Activated gamma-delta T cell treated with anti-CD3 and anti-CD28 coated beads, Interleukin-2, amount 50 U/mL, for 16 hours (primary cell): Measurements from ENCODE around the gene NPIPA5.
"Not testable (repeated sequence)": the region's sequence is repeated elsewhere in the genome, so short reads cannot be mapped to it uniquely, and the experiment has no call there.

Source experiments
- DNase-seq: peaks from one replicate; pipeline ENCODE4 v3.0.0-alpha.2; 2020; ENCODE audit warnings: low read depth

The NPIPA5 gene

GRCh38 chr16:15378194-15378593 is at the start of gene NPIPA5:
Gene NPIPA5, minus strand, starts transcription at chr16:15378294. Its CDS starts 0 bp downstream, at chr16:15378294.
- DNase-seq: not testable (repeated sequence)

DNA sequence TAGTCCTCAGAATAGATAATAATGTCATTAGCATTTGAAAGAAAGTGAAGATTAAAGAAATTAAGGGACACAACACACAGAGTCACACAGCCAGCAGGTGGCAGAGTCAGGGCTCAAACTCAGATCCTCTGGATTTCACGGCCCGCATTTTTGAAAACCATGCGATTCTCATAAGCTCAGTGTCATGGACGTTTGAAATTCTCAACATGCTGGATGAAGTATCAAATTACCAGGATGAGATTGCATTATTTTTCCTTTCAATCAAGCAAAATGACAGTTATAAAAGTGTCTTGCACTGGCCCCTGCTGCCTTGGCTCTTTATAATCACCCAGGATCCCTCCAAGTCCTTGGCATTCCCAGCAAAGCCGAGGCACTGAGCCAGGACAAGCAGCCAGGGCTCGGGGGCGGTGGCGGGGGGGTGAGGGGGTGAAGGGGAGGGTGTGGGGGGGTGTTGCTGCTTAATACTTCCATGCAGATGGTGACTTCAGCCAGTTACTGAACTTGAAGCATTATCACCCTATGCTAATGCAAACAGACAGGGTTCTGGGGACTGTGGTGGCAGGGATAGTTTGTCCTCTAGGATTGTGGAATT is 49.6 kb upstream of the NPIPA5 start:
- DNase-seq: peak; percentile 34

DNA sequence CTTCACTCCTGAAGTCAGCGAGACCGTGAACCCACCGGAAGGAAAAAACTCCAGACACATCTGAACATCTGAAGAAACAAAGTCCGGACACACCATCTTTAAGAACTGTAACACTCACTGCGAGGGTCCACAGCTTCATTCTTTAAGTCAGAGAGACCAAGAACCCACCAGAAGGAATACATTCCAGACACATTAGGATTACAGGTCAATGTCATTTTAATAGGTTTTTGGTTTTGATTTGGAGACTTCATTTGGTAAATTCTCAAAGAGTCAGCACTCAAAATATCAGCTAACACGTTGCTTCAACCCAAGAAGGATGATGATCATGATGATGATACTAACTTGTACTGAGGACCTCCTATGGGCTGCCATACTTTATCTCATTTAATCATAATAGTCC is 48.7 kb upstream of the NPIPA5 start:
- no peak for DNase-seq

DNA sequence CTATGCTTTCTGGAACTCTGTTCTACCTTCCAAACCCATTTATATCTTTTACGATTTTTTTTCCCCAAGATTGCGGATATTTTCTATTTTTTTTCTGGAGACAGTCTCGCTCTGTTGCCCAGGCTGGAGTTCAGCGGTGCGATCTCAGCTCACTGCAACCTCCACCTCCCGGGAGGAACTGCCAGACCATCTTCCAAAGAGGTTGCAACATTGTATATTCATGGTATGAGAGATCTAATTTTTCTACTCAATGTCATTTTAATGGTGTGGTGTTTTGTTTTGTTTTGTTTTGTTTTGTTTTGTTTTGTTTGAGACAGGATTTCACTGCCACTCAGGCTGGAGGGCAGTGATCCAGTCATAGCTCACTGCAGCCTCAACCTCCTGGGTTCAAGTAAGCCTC is 47.8 kb upstream of the NPIPA5 start:
- DNase-seq: no peak

DNA sequence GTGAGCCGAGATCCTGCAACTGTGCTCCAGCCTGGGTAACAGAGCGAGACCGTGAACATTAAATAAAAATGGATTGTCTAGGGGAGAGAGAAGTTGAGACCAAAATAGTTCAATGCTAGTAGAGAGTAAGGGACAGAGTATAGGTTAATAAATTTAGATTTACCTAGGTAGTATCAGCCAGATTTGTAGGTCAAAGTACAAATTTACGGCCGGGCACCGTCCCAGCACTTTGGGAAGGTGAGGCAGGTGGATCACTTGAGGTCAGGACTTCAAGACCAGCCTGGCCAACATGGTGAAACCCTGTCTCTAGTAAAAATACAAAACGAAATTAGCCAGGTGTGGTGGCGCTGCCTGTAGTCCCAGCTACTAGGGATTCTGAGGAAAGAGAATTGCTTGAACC is 44.1 kb upstream of the NPIPA5 start:
- DNase-seq: no peak

GRCh38 chr16:15421696-15422095 is 43.6 kb upstream of the NPIPA5 start:
- not testable (repeated sequence) for DNase-seq

DNA sequence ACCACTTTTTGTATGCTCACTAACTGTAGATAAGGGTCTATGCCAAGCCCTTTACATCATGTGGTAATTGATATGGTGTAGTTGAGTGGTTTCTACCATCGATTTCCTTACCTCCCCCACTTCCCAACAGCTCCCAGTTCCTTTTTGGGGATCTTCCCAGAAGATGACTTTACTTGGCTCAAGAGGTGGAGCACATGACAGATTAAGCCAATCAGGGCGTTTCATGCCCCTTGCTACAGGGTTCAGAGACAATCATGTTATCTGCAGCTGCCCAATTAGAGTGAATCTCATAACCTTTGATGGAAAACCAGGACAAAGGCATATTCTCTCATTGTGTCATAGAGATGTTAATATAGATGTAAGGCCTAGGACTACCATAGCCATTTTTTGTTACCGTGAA is 40.1 kb upstream of the NPIPA5 start:
- DNase-seq: no peak

DNA sequence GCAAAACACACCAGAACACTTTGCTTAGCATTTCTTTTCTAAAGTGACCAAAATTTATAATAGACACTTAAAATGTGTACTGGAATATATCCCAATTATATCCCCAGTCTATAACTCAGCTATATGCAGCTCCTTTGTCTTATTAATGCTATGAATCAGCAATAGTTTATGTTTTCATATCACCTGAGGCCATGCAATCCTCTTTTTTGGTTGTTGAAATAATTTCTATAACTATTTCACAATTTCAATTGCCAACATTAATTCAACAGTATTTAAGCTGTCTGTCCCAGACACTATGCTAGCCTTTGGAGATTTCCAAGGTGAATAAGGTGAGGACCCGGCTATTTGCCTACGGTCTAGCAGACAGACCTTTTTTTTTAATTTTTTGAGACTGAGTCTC is 39.1 kb upstream of the NPIPA5 start:
- DNase-seq: no peak

- DNase-seq: no peak
Measured at GRCh38 chr16:15415511-15415985, 37.5 kb upstream of the NPIPA5 start.

- DNase-seq: not testable (repeated sequence)
Measured at GRCh38 chr16:15409476-15409875, 31.4 kb upstream of the NPIPA5 start.

DNA sequence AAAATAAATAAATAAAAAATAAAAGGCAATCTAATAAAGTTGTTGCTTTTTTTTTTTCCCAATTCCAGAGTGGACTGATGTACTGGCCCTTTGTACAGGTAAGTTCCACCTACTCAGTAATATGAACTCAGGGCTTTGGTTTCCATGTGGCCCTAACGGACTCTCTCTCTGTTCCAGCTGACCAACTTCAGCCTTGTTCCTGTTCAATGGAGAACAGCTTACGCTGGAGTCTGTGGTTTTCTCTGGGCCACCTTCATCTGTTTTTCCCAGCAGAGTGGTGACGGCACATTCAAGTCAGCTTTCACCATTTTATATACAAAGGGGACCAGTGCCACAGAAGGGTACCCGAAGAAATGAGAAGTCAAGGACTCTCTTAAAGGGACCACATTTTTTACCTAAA is 29.7 kb upstream of the NPIPA5 start:
- not testable (repeated sequence) for DNase-seq

GRCh38 chr16:15404792-15405191 is 26.7 kb upstream of the NPIPA5 start:
- no peak for DNase-seq

- DNase-seq: not testable (repeated sequence)
Measured at GRCh38 chr16:15404091-15404490, 26.0 kb upstream of the NPIPA5 start.

GRCh38 chr16:15403392-15403995 is 25.4 kb upstream of the NPIPA5 start:
- no peak for DNase-seq

GRCh38 chr16:15401972-15402371 is 23.9 kb upstream of the NPIPA5 start:
- DNase-seq: no peak

- DNase-seq: not testable (repeated sequence)
Measured at GRCh38 chr16:15400314-15400713, 22.2 kb upstream of the NPIPA5 start.

DNA sequence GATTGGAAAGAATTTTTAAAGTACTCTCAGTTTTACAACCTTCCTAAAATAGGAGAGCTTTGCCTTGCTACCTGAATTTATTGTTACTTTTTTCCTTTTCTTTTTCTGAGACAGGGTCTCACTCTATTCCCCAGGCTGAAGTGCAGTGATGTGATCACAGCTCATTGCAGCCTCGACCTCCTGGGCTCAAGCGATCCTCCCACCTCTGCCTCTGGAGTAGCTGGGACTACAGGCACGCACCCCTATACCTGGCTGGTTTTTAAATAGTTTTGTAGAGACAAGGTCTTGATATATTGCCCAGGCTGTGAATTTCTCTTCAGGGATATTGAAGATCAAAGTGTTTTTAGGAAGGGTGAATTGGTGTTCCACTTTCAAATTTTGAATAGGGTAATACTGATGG is 21.2 kb upstream of the NPIPA5 start:
- DNase-seq: no peak

DNA sequence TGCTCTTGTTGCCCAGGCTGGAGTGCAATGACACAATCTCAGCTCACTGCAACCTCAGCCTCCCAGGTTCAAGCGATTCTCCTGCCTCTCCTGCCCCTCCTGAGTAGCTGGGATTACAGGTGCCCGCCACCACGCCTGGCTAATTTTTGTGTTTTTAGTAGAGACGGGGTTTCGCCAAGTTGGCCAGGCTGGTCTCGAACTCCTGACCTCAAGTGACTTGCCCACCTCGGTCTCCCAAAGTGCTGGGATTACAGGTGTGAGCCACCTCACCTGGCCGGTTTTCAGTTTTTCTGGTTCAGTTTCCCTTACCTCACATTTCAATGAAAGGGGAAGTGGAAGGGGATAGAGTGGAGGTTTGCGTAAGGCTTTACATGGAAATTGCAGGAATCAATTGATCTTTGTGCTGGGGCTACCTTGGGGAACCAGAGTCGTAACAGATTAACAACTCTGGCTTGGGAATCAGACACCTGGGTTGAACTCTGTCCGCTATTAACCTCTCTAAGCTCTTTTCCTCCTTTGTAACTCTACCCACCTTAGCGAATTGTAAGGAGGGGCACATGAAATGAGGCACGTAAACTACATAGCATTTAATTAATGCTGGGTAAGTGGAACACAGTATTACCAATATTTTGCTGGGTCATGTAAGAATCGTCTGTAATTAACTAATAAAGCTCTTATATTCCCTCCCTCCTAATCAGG is 20.7 kb upstream of the NPIPA5 start:
- DNase-seq: no peak

- no peak for DNase-seq
Measured at GRCh38 chr16:15396948-15397594, 19.0 kb upstream of the NPIPA5 start.

DNA sequence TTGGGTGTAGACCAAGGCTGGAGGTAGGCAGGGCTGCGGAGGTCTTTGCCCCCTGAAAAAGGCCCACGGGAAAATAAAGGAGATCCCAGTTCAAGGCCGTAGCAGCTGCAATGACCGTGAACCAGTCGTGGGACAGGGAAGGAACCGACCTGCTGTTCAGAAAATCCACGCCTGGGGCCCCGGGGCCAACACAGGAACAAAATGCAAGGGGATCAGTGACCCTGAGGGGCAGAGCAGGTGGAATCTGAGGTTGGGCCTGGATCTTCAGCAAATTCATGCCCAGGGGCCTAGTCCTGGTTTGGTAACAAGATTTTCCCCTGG is 18.4 kb upstream of the NPIPA5 start:
- DNase-seq: not testable (repeated sequence)

- DNase-seq: not testable (repeated sequence)
Measured at GRCh38 chr16:15395631-15396508, 17.8 kb upstream of the NPIPA5 start, which contains the start of gene MPV17L. Gene MPV17L, plus strand, starts transcription at chr16:15395754. Its CDS starts 144 bp downstream, at chr16:15395898.

GRCh38 chr16:15393025-15393424 is 14.9 kb upstream of the NPIPA5 start:
- DNase-seq: not testable (repeated sequence)
